MCF 10A (cell line): ENCODE measurements around the gene MUC2. TPM values are rescaled to one million over a fixed set of nuclear protein-coding genes. Genes with fewer than 3 reads are reported as not detected.

Experiments used
- BruUV-seq: library from RNA; stranded (reverse); fragments of 400-500 nt; replicated peaks from 2 replicates; lab custom pipeline; 2021; lab: Mats Ljungman, UMichigan
- CTCF ChIA-PET: fragments of 300-600 bp; sonication (Branson Sonifier 250); formaldehyde crosslinking; extraction: SDS; loops from one replicate; lab custom pipeline; 2021; ENCODE audit warnings: antibody characterized with exemption, inconsistent platforms; lab: Yijun Ruan, JAX
- POLR2A ChIA-PET: fragments of 300-600, 350-650 bp; sonication (Branson Sonifier 250); formaldehyde crosslinking; extraction: SDS; loops from one replicate; lab custom pipeline; 2020; ENCODE audit warnings: antibody characterized with exemption, inconsistent platforms; lab: Yijun Ruan, JAX
- DNase-seq: peaks from one replicate; pipeline ENCODE4 v3.0.0-alpha.2; 2018; ENCODE audit not compliant: unreplicated experiment
- H3K27ac Mint-ChIP-seq: one replicate; pipeline ENCODE4 v1.8.0; 2022; ENCODE audit warnings: mild to moderate bottlenecking, low read depth, mixed read lengths; ENCODE audit not compliant: unreplicated experiment
- H3K27me3 Mint-ChIP-seq: one replicate; pipeline ENCODE4 v1.8.0; 2022; ENCODE audit warnings: mixed read lengths; ENCODE audit not compliant: insufficient read depth, unreplicated experiment
- H3K36me3 Mint-ChIP-seq: one replicate; pipeline ENCODE4 v1.8.0; 2022; ENCODE audit warnings: mild to moderate bottlenecking, moderate library complexity, mixed read lengths; ENCODE audit not compliant: insufficient read depth, unreplicated experiment
- H3K4me1 Mint-ChIP-seq: one replicate; pipeline ENCODE4 v1.8.0; 2022; ENCODE audit warnings: mixed read lengths; ENCODE audit not compliant: insufficient read depth, unreplicated experiment
- H3K4me3 Mint-ChIP-seq: one replicate; pipeline ENCODE4 v1.8.0; 2022; ENCODE audit warnings: mild to moderate bottlenecking, moderate library complexity, mixed read lengths; ENCODE audit not compliant: unreplicated experiment
- H3K9me3 Mint-ChIP-seq: one replicate; pipeline ENCODE4 v1.8.0; 2022; ENCODE audit warnings: mixed read lengths; ENCODE audit not compliant: unreplicated experiment
- CTCF ChIP-seq: fragments of 200-600 bp; IDR thresholded peaks from one replicate; pipeline ENCODE4 v1.8.0; 2022; ENCODE audit warnings: antibody characterized with exemption, mild to moderate bottlenecking; ENCODE audit not compliant: unreplicated experiment
- intact Hi-C: fragments of 100-400 bp; cut with micrococcal nuclease; formaldehyde crosslinking; loops from 2 replicates; pipeline ENCODE4 v1.14.1; 2022
- total RNA-seq: library from RNA; stranded (reverse); gene quantifications from 2 replicates; pipeline ENCODE4 v1.2.3, GENCODE V29; 2022

MUC2 gene
- total RNA-seq, 1 experiment from 2014 or later, result 0.02 TPM

GRCh38 chr11:1047595-1048156 is 27.0 kb upstream of the MUC2 start:
- no peak for TF ChIP-seq CTCF
- no TSS peak for BruUV-seq
- H3K27ac Mint-ChIP-seq, result no peak overlapping the region
- intact Hi-C loops, result no loop called here
- CTCF ChIA-PET, result interaction anchor here (0.6 kb wide), 1 partner anchor 108 kb away, joined by 4 read pairs; no protein-coding TSS in a partner anchor
- H3K4me3 Mint-ChIP-seq, result no peak overlapping the region
- no peak for DNase-seq
- peaks cover 9% of the 10 kb centered on the region for H3K9me3 Mint-ChIP-seq
- H3K27me3 Mint-ChIP-seq, result peaks cover 14% of the 10 kb centered on the region
- no peaks in the 10 kb centered on the region for H3K36me3 Mint-ChIP-seq
- POLR2A ChIA-PET, result no interaction called here
- H3K4me1 Mint-ChIP-seq, result peaks cover 11% of the 10 kb centered on the region

DNA sequence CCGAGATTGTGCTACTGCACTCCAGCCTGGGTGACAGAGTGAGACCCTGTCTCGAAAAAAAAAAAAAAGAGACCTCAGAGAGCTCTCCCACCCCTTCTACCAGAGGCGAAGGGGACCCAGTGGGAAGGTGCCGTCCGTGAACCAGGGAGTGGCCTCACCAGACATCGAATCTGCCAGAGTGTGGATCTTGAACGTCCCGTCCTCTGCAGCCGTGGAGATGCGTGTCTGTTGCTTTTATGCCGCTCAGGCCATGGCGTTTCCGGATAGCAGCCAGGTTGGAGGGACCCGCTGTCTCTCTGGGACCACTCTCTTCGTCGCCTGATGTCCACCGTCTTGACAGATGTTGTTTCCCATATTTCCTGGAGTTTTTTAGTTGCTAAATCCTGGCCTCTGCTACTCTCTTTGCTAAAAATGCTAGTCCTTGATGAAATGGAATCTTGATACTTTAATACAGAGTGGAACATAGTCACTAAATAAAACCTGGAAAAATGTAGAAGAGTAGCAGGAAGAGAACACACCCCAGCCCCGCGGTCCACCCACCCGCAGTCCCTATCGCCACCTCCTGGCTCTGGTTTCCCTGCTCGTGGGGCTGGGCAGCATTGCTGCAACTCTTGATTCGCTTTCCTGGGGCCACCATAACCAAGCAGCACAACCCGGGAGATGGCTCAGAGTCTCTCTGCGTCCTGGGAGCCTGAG is 26.2 kb upstream of the MUC2 start:
- ChIA-PET CTCF (interaction anchor here (0.6 kb wide), 1 partner anchor 109 kb away, joined by 4 read pairs; no protein-coding TSS in a partner anchor), POLR2A (no interaction called here)
- Mint-ChIP-seq H3K4me3 (no peak overlapping the region), H3K27me3 (peaks cover 14% of the 10 kb centered on the region), H3K27ac (no peak overlapping the region), H3K4me1 (peaks cover 11% of the 10 kb centered on the region), H3K9me3 (peaks cover 9% of the 10 kb centered on the region), H3K36me3 (no peaks in the 10 kb centered on the region)
- intact Hi-C loops, result no loop called here
- DNase-seq, result no peak
- TF ChIP-seq CTCF, result no peak
- no TSS peak for BruUV-seq

GRCh38 chr11:1049071-1049405 is 25.6 kb upstream of the MUC2 start:
- no peak for DNase-seq
- intact Hi-C loops, result no loop called here
- POLR2A ChIA-PET, result no interaction called here
- Mint-ChIP-seq H3K4me1 (peaks cover 11% of the 10 kb centered on the region), H3K9me3 (peaks cover 9% of the 10 kb centered on the region), H3K4me3 (no peak overlapping the region), H3K27me3 (peaks cover 14% of the 10 kb centered on the region), H3K27ac (no peak overlapping the region), H3K36me3 (no peaks in the 10 kb centered on the region)
- no TSS peak for BruUV-seq
- CTCF ChIA-PET, result no interaction called here
- no peak for TF ChIP-seq CTCF

DNA sequence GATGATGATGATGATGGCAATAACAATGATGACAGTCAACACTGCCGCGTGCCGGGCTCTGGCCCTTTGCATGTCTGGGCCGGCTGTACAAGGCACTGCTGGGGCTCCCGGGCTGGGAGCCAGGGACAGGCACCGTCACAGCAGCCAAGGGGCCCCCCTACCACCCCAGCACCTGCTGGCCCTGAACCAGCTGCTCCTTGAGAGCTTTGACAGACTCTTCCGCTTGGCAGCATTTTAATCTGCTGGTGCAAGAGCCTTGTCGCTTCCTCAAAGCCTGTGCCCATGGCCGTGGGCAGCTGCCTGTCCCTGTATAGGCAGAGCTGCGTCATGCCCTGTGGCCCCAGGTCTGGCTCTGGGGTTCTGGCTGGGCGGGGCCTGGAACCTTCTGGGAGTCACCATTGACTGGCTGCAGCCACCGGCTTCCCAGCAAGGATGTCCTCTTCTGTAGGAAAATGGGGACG is 25.2 kb upstream of the MUC2 start:
- Mint-ChIP-seq H3K9me3 (peaks cover 9% of the 10 kb centered on the region), H3K36me3 (no peaks in the 10 kb centered on the region), H3K27ac (no peak overlapping the region), H3K4me1 (peaks cover 11% of the 10 kb centered on the region), H3K4me3 (no peak overlapping the region), H3K27me3 (peaks cover 14% of the 10 kb centered on the region)
- DNase-seq, result peak; percentile 80
- TF ChIP-seq CTCF, result no peak
- no TSS peak for BruUV-seq
- CTCF ChIA-PET, result interaction anchor here (0.6 to 1.1 kb wide), 2 partner anchors 34 to 382 kb away, joined by 4 to 5 read pairs; no protein-coding TSS in a partner anchor
- POLR2A ChIA-PET, result no interaction called here
- intact Hi-C loops, result no loop called here
